ENCODE data around the gene CXorf49.
"Not testable (repeated sequence)": the region's sequence is repeated elsewhere in the genome, so short reads cannot be mapped to it uniquely, and the experiment has no call there.

DNA sequence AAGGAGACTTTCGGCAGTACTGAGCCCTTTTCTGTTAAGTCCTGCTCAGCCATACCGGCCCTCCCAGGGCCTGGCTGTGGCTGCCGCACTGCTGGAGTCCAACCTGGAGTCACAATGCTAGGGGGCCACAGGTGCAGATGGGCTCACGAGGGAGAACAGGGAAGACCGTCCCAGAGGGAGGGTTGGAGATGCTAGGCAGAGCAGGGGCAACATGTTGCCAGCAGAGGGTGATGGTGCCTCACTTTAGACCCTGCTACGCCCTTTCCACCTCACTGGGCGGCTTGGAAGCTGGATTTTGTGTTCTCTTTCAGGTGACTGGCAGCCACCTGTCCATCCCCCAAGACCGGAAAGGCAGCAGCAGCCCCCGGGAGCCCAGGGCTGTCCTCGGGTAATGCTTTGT lies 48.1 kb downstream of the CXorf49 start:
- TF ChIP-seq BHLHE40 (IDR thresholded peaks at IDR 0.05; ENCODE audit: borderline replicate concordance); SP1 (IDR thresholded peaks at IDR 0.05); CTBP1 (IDR thresholded peaks at IDR 0.05; ENCODE audit: borderline replicate concordance): not testable (repeated sequence)
